Fibroblast of pulmonary artery (primary cell): ENCODE measurements around the gene PARD3.
A peak's percentile ranks its signal among the peaks of the same experiment; 100 is the strongest.

Experiments used
- DNase-seq: peaks from one replicate; pipeline ENCODE4 v3.0.0-alpha.2; 2010; ENCODE audit warnings: low read depth
- H3K4me3 ChIP-seq: replicated peaks from 2 replicates; pipeline ENCODE4 v1.5.1; 2011; ENCODE audit warnings: low read depth, mild to moderate bottlenecking, control low read depth, low read length, moderate library complexity
- CTCF ChIP-seq: IDR thresholded peaks from 2 replicates; pipeline ENCODE4 v1.5.1; 2011; ENCODE audit warnings: mild to moderate bottlenecking, control low read depth, low read length, inconsistent platforms; ENCODE audit errors: missing control alignments

Gene PARD3

GRCh38 chr10:34548466-34548865 lies 266.6 kb downstream of the PARD3 start:
- DNase-seq: no peak
- H3K4me3 ChIP-seq: no peak overlapping the region
- TF ChIP-seq CTCF: no peak

- TF ChIP-seq CTCF: no peak
- no peak overlapping the region for H3K4me3 ChIP-seq
- no peak for DNase-seq
These were observed 267.4 kb downstream of the PARD3 start for GRCh38 chr10:34547695-34548094.

GRCh38 chr10:34547291-34547690 lies 267.8 kb downstream of the PARD3 start:
- DNase-seq: peak; percentile 9
- no peak for TF ChIP-seq CTCF

GRCh38 chr10:34544400-34544799 lies 270.7 kb downstream of the PARD3 start:
- no peak for TF ChIP-seq CTCF
- no peak for DNase-seq
- no peak overlapping the region for H3K4me3 ChIP-seq

More at GRCh38 chr10:34547291-34547690, 267.8 kb downstream of the PARD3 start:
- no peak overlapping the region for H3K4me3 ChIP-seq

- H3K4me3 ChIP-seq: no peak overlapping the region
- no peak for DNase-seq
- TF ChIP-seq CTCF: no peak
These were observed 271.4 kb downstream of the PARD3 start for GRCh38 chr10:34543716-34544115.

GRCh38 chr10:34540492-34540891 lies 274.6 kb downstream of the PARD3 start:
- H3K4me3 ChIP-seq: no peak overlapping the region
- TF ChIP-seq CTCF: no peak
- no peak for DNase-seq

- no peak for TF ChIP-seq CTCF
- H3K4me3 ChIP-seq: no peak overlapping the region
- DNase-seq: peak; percentile 46
These were observed 275.4 kb downstream of the PARD3 start for GRCh38 chr10:34539533-34540315.
